ENCODE measurements around the gene ACP7.

DNA sequence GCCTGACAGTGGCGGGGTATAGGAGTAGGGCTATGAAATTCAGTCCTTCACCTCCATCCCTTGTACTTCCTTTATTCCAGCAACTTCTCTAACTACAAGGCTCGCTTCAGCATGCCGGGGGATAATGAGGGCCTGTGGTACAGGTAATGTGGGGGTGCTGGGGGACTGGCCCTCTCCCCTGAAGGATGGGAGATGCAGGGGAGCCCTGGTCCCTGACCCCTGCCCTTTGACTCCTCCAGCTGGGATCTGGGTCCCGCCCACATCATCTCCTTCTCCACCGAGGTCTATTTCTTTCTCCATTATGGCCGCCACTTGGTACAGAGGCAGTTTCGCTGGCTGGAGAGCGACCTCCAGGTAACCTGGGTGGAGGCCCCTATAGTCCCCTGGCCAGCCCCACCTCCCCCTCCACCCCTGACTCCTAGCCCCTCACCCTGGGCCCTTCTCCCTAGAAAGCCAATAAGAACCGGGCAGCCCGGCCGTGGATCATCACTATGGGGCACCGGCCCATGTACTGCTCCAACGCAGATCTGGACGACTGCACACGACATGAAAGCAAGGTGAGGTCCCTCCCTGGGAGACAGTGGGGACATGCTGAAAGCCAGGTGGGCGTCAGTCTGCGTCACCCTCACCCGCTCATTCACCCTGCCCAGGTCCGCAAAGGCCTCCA is 16.5 kb downstream of the ACP7 start:
- no peak for TF ChIP-seq CTCF (IDR thresholded peaks at IDR 0.05)
- TF ChIP-seq CHD2 (IDR thresholded peaks at IDR 0.05; ENCODE audit: low read length, partially characterized antibody) = no peak
- no peak for TF ChIP-seq FOXJ3 (CRISPR knock-in tag; IDR thresholded peaks at IDR 0.05)
- TF ChIP-seq EZH2phosphoT487 (IDR thresholded peaks at IDR 0.05; ENCODE audit: borderline replicate concordance, low read depth) = no peak
- TF ChIP-seq RAD21 (IDR thresholded peaks at IDR 0.05; ENCODE audit: low read length) = no peak
- TF ChIP-seq EP300 (IDR thresholded peaks at IDR 0.05; ENCODE audit: borderline replicate concordance in 1 of 2, low read depth in 1 of 2, low read length in 1 of 2) = no peak
- no peak for TF ChIP-seq ELF1 (IDR thresholded peaks at IDR 0.05)
- no peak for TF ChIP-seq REST (IDR thresholded peaks at IDR 0.05; ENCODE audit: low read depth, low read length)
- no peak for TF ChIP-seq YY1 (IDR thresholded peaks at IDR 0.05; ENCODE audit: low read depth)
- no peak for TF ChIP-seq SIN3A (IDR thresholded peaks at IDR 0.05; ENCODE audit: borderline replicate concordance, low read depth, low read length)
- no peak for TF ChIP-seq SMC3 (IDR thresholded peaks at IDR 0.05; ENCODE audit: low read depth, low read length)
- no peak for TF ChIP-seq USF2 (IDR thresholded peaks at IDR 0.05; ENCODE audit: borderline replicate concordance, low read depth, low read length)
